Stimulated activated naive CD8-positive, alpha-beta T cell treated with anti-CD3 and anti-CD28 coated beads, Interleukin-15, Interleukin-2, amounts not matched to agents 100 ng/mL and 50 ng/mL, for 24 hours (primary cell): ENCODE results near the gene TMEM106C.
A peak's percentile ranks its signal among the peaks of the same experiment; 100 is the strongest.

Experiments
- H3K27ac Mint-ChIP-seq: one replicate; pipeline ENCODE4 v1.8.0; 2021; ENCODE audit warnings: mild to moderate bottlenecking, mixed read lengths
- H3K27me3 Mint-ChIP-seq: one replicate; pipeline ENCODE4 v1.8.0; 2021; ENCODE audit warnings: mixed read lengths
- H3K36me3 Mint-ChIP-seq: one replicate; pipeline ENCODE4 v1.8.0; 2021; ENCODE audit warnings: low read depth, mixed read lengths
- H3K4me1 Mint-ChIP-seq: one replicate; pipeline ENCODE4 v1.8.0; 2021; ENCODE audit warnings: low read depth, mixed read lengths
- H3K4me3 Mint-ChIP-seq: one replicate; pipeline ENCODE4 v1.8.0; 2021; ENCODE audit warnings: mild to moderate bottlenecking, mixed read lengths
- H3K9me3 Mint-ChIP-seq: one replicate; pipeline ENCODE4 v1.8.0; 2021; ENCODE audit warnings: mixed read lengths

TMEM106C gene, protein sequence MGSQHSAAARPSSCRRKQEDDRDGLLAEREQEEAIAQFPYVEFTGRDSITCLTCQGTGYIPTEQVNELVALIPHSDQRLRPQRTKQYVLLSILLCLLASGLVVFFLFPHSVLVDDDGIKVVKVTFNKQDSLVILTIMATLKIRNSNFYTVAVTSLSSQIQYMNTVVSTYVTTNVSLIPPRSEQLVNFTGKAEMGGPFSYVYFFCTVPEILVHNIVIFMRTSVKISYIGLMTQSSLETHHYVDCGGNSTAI

DNA sequence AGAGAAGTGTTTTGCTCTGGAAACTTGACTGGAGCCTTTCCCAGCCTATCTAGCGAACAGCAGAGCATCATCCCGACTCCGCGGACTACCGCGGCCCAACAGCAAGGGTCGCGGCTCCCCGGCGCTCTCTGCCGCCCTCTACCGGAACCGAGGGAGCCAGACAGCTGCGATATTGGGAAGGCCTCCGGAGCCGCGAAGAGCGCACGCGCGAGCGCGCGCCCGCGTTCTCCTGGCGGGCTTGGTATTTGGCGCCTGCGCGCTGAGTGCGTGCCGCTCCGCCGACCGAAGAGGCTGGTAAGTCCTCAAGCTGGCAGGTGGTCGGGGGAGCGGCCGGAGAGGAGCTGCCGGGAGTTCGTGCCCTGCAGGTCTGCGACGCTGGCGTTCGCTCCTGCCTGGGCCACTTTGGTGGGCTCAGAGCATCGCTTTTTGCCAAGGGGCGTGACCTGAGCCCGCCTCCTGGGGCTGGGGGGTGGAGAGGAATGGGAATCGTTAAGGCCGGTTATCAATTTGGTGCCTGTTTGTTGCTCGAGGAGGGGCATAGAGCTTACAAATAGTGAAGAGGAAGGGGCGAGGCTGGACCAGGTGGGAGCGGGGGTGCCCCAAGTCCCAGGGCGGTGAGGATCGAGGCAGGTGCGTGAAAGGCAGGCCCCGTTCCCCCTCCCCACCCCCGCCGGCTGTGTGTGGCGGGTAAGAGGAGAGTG, at the start of gene TMEM106C:
Gene TMEM106C, plus strand, starts transcription at position 257 of the 701 bp plus-strand sequence. CDS start 641 bp downstream, outside the sequence.
- Mint-ChIP-seq H3K27me3 (peaks cover 35% of the 10 kb centered on the region), H3K4me1 (peaks cover 27% of the 10 kb centered on the region), H3K9me3 (no peaks in the 10 kb centered on the region), H3K27ac (peak within 1 kb of the TSS; percentile 93), H3K36me3 (peaks cover 43% of the 10 kb centered on the region), H3K4me3 (peak within 1 kb of the TSS; percentile 98)

DNA sequence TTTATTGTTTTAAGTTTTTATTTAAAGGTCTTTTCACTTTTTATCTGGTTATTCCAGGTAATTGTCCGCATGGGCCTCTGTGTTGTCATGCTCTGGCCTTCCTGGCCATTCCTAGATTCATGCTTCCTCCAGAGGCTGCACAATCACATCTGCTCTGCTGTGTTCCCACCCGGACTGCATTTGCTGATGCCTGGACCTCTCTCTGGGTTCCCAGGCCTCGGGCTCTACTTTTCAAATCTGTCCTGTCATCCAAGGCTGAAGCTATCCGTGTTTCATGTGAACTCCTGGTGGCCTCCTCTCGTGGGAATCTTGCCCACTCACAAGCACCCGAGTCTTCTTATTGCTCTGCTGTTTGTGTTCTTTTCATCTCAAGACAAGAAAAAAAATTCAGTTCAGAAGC, 42.5 kb upstream of the TMEM106C start:
- H3K4me3 Mint-ChIP-seq, result no peak overlapping the region
- H3K36me3 Mint-ChIP-seq, result no peaks in the 10 kb centered on the region
- H3K27ac Mint-ChIP-seq, result no peak overlapping the region
- no peaks in the 10 kb centered on the region for H3K9me3 Mint-ChIP-seq
- peaks cover 30% of the 10 kb centered on the region for H3K27me3 Mint-ChIP-seq
- peaks cover 7% of the 10 kb centered on the region for H3K4me1 Mint-ChIP-seq

DNA sequence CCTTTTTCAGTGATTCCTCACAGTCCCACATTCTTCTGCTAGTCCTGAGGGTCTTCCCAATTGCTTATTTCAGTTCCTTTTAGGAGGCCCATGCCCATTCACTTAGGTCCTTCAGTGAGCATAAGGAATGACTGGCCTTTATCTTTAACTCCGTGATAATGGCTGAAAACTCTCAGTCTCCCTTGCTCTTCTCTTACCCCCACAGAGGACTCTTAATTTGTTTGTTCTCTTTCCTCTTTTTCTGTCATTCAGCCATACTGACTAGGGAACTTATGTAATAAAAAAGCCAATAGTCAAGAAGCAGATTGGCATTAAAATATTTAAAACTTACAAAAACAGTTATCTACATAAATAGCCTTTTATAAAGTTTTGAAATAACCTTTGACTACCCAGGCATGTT, 41.5 kb upstream of the TMEM106C start:
- H3K27me3 Mint-ChIP-seq, result peaks cover 30% of the 10 kb centered on the region
- no peaks in the 10 kb centered on the region for H3K36me3 Mint-ChIP-seq
- no peaks in the 10 kb centered on the region for H3K9me3 Mint-ChIP-seq
- peaks cover 7% of the 10 kb centered on the region for H3K4me1 Mint-ChIP-seq
- H3K4me3 Mint-ChIP-seq, result no peak overlapping the region
- H3K27ac Mint-ChIP-seq, result no peak overlapping the region

DNA sequence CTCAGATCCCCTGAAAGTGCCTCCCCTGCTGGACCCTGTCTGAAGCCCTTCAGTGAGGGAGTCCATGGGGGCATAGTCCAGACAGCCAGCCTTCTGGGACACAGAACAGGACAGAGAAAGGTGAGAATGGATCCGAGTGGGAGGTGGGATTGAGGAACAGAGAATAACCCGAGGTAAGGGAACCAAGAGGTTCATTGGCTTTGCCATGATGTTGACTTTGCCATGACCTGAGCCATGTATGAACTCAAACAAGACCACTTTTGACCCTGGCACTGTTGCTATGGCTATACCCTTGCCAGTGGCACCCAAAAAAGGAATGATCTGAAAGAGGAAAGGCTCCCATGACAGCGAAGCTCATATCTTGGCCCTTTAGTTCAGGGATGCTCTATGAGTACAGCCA, 36.0 kb upstream of the TMEM106C start:
- H3K9me3 Mint-ChIP-seq, result no peaks in the 10 kb centered on the region
- H3K27me3 Mint-ChIP-seq, result peaks cover 26% of the 10 kb centered on the region
- no peak overlapping the region for H3K27ac Mint-ChIP-seq
- no peak overlapping the region for H3K4me3 Mint-ChIP-seq
- no peaks in the 10 kb centered on the region for H3K4me1 Mint-ChIP-seq
- no peaks in the 10 kb centered on the region for H3K36me3 Mint-ChIP-seq

DNA sequence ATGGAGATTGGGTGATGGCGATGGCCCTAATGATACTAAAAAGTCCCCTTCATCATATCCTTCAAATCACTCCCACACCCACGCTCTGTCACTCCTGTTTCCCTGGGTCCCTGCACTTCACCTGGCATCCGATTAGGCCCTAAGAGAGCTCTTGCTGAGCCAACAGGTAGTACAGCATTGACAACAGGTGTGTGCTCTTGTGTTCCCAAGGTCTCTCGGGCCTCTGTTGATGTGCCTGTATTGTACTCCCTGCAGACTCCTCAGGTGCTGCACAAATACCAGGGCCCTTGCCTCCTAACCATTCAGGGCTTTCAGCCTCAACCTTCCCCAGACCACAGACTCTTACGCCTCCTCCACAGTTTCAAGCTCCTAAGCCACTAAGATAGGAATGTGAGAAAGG, 32.8 kb upstream of the TMEM106C start:
- Mint-ChIP-seq H3K9me3 (no peaks in the 10 kb centered on the region), H3K27ac (no peak overlapping the region)

DNA sequence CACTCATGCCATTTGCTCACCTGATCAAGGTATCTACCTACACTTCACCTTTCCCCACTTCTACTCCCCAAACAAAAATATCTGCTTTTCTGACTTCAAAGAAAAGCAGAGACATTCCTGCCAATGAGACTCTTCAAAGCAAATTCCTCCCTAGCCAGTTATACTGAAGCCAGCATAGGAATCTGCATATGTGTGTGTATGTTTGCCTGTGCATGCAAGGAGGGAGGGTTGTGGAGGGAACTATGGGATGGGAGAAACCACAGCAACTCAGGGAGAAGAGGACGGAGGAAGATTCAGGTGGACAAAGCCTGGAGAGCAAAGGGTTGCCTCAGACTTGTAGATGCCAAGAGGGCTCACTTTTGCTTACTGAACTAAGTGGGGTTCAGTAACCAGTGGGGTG, 32.2 kb upstream of the TMEM106C start:
- Mint-ChIP-seq H3K27ac (no peak overlapping the region), H3K9me3 (no peaks in the 10 kb centered on the region), H3K4me1 (no peaks in the 10 kb centered on the region), H3K27me3 (peaks cover 8% of the 10 kb centered on the region), H3K4me3 (no peak overlapping the region), H3K36me3 (no peaks in the 10 kb centered on the region)

More for the DNA sequence above, 32.8 kb upstream of the TMEM106C start:
- Mint-ChIP-seq H3K36me3 (no peaks in the 10 kb centered on the region), H3K4me3 (no peak overlapping the region), H3K27me3 (peaks cover 8% of the 10 kb centered on the region), H3K4me1 (no peaks in the 10 kb centered on the region)

DNA sequence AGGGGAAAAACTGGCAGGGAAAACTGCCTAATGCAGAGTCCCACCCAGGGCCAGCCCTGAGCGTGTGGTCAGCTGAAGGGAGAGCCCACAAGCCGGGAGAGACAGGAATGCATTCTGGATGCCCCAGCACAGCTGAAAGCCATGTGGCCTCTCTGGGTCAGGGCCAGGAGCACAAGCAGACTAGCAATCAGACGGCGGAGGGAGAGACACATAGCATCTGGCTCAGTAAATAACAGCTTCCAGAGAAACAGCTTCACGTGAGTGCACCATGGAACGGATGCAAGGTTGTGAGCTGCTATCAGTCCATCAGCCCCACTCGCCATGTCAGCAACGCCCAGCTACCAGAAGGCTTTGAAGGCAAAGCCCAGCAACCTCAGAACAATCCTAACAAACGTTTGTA, 28.2 kb upstream of the TMEM106C start:
- Mint-ChIP-seq H3K27me3 (peaks cover 8% of the 10 kb centered on the region), H3K4me3 (no peak overlapping the region), H3K27ac (no peak overlapping the region), H3K4me1 (no peaks in the 10 kb centered on the region), H3K9me3 (no peaks in the 10 kb centered on the region), H3K36me3 (no peaks in the 10 kb centered on the region)

DNA sequence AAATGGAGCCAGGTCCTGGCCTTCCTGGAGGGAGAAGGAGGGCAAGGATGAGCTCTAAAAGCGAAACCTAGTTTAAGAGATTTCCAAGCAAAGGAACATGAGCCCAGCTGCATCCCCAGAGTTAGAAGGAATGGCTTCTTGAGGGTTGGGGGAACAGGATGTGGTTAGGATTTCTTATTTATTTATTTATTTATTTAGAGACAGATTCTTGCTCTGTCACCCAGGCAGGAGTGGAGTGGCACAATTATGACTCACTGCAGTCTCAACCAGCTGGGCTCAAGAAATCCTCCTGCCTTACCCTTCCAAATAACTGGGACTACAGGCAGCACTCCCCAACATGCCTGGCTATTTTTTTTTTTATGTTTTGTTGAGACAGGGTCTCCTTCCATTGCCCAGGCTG, 25.3 kb upstream of the TMEM106C start:
- Mint-ChIP-seq H3K9me3 (no peaks in the 10 kb centered on the region), H3K4me1 (no peaks in the 10 kb centered on the region), H3K36me3 (no peaks in the 10 kb centered on the region), H3K27me3 (peaks cover 14% of the 10 kb centered on the region), H3K27ac (no peak overlapping the region), H3K4me3 (no peak overlapping the region)

DNA sequence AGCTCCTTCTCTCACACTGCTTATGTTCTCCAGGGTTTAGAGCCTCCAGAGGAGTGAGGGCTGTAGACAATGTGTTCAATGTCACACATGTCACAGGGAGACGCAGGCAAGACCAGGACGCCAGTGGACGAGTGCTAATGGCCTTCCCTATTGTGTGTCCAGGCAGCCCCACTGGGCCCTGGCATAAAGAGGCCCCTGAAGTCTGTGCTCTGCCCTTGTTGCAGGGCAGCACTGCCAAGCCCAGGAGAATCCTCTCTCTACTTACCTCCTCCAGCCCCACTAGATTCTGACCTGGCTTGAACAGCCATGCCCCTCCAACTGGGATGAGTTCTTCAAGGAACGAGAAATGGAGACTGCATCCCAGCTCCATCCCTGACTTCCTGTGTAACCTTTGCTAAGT, 24.8 kb upstream of the TMEM106C start:
- no peak overlapping the region for H3K27ac Mint-ChIP-seq
- H3K36me3 Mint-ChIP-seq, result no peaks in the 10 kb centered on the region
- H3K27me3 Mint-ChIP-seq, result peaks cover 19% of the 10 kb centered on the region
- no peaks in the 10 kb centered on the region for H3K9me3 Mint-ChIP-seq
- no peak overlapping the region for H3K4me3 Mint-ChIP-seq
- no peaks in the 10 kb centered on the region for H3K4me1 Mint-ChIP-seq

DNA sequence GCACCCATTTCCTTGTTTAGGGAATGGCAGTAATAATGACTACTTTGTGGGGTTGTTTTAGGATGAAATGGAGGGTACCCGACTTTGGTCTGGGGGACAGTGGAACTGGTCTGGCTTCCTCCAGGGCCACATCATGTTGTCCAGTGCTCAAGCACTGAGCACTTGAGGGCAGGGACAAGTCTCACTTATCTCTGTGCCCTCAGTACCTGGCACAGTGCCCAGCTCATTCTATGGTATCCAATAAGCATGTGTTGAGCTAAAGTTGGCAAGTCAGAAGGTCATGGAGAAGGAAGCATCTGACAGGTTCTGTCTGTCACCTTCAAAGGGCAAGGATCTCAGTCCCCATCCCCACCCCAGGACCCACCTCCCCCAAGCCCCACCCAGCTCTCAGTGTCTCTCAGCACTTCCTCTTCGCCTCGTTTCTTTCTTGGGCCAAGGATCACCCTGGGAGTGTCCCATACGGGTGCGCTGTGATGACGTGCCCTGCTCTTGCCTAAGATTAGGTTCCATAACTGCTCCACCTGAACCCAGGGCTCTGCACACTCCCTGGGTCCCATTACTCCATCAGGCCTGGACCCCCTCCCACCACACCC, 24.3 kb upstream of the TMEM106C start:
- no peaks in the 10 kb centered on the region for H3K36me3 Mint-ChIP-seq
- H3K9me3 Mint-ChIP-seq, result no peaks in the 10 kb centered on the region
- peaks cover 20% of the 10 kb centered on the region for H3K27me3 Mint-ChIP-seq
- no peak overlapping the region for H3K27ac Mint-ChIP-seq
- no peaks in the 10 kb centered on the region for H3K4me1 Mint-ChIP-seq
- H3K4me3 Mint-ChIP-seq, result no peak overlapping the region

DNA sequence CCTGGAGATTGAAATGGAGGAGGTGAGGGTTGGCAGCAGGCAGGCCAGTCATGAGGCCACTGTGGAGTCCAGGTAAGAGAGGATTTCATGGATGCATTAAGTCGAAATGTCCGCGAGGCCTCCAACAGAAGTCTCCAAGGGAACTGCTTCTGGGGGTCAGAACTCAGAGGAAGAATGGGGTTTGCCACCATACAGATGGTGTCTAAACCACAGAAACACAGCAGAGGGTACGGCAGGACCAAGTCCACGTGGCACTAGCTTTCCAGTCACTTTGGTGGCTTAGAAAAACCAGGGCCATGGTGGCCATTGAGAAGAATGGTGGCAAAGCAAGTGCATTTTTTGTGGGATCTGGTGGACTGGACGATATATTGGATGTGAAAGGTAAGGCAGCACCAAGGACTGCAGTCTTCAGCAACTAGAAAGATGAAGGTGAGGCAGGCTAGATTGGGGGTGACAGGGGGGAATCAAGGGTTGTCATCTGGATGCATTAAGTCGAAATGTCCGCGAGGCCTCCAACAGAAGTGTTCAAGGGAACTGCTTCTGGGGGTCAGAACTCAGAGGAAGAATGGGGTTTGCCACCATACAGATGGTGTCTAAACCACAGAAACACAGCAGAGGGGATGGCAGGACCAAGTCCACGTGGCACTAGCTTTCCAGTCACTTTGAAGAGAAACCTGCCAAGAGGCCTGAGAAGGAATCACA, 22.5 kb upstream of the TMEM106C start:
- Mint-ChIP-seq H3K27me3 (peaks cover 20% of the 10 kb centered on the region), H3K36me3 (no peaks in the 10 kb centered on the region), H3K4me3 (no peak overlapping the region), H3K9me3 (no peaks in the 10 kb centered on the region), H3K27ac (no peak overlapping the region), H3K4me1 (no peaks in the 10 kb centered on the region)

DNA sequence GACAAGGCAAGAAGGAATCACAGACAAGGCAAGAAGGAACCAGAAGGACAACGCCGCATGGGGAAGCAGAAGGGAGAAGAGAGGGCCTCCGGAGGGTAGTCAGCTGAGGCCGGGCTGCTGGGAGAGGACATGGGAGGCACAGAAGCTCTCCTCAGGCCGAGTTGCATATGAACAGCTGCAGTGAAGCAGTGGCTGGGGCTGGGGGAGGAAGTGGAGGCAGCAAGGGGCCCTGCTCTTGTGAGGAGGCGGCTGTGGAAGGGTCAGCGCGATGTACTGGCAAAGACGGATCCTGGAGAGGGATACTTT, 22.0 kb upstream of the TMEM106C start:
- Mint-ChIP-seq H3K36me3 (no peaks in the 10 kb centered on the region), H3K27ac (no peak overlapping the region), H3K4me1 (no peaks in the 10 kb centered on the region), H3K27me3 (peaks cover 20% of the 10 kb centered on the region), H3K9me3 (no peaks in the 10 kb centered on the region), H3K4me3 (no peak overlapping the region)

DNA sequence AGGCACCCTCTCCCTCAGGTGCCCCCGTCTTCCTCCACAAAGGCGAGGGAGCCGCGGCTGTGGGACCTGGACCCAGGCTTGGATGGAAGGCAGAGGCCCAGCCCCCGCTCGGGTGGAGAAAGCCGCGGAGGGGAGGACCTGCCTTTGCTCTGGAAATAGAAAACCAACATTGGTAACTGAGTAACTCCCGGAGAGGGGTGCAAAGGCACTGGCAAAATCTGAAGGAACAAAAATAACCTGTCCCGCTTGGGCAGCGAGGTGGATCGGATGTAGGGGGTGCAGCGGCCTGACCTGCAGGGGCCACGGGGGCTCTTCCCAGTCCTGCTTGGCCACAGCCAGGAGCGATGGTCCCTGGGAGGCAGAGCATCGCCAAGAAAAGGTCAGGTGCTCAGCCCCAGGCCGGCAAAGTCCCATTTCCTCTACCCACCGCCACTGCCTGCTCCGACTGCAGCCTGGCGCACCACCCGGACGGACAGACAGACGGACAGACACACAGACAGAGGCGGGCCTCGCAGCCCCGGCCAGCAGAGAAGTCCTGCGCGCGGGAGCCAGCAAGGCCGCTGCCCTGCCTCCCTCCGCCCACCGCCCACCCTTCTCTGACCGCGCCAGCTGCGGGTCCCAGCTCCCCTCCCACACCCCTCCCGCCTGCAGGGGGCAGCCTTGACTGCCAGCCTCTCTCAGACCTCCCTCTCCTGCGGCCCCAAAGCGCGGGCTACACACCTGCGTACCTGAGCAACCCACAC, 21.4 kb upstream of the TMEM106C start:
- Mint-ChIP-seq H3K27me3 (peaks cover 26% of the 10 kb centered on the region), H3K4me3 (no peak overlapping the region), H3K36me3 (no peaks in the 10 kb centered on the region), H3K9me3 (no peaks in the 10 kb centered on the region), H3K4me1 (peaks cover 3% of the 10 kb centered on the region), H3K27ac (no peak overlapping the region)

DNA sequence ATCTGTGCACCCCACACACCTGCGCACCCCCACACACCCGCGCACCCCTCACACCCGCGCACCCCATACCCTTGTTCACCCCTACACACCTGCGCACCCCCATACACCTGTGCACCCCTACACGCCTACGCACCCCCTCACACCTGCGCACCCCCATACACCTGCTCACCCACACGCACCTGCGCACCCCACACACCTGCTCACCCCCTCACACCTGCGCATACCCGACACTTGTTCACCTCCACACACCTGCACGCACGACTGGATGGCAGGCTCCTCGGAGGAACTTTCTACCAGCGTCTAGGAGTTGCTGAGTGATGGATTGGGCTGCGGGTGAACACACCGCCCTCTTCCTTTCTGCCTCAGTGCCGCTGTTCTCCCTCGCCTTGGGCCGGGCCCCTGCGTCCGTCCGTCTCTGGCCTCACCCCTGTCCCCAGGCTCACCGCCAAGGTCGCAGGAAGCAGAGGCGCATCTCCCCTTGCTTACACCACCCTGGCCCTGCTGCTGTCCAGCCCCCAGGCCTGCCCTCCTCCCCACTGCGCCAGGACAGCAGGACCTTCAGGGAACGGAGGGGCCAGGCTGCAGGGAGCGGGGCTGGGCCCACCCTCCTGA, 20.7 kb upstream of the TMEM106C start:
- H3K4me3 Mint-ChIP-seq, result no peak overlapping the region
- H3K4me1 Mint-ChIP-seq, result peaks cover 3% of the 10 kb centered on the region
- H3K27ac Mint-ChIP-seq, result no peak overlapping the region

More for the DNA sequence above, 20.7 kb upstream of the TMEM106C start:
- H3K9me3 Mint-ChIP-seq, result no peaks in the 10 kb centered on the region
- H3K27me3 Mint-ChIP-seq, result peaks cover 26% of the 10 kb centered on the region
- no peaks in the 10 kb centered on the region for H3K36me3 Mint-ChIP-seq
